Activated T-cell treated with anti-CD3 and anti-CD28 coated beads for 48 hours (primary cell): ENCODE data around the gene MAL.

ENCODE experiments used
- DNase-seq: peaks from one replicate; pipeline ENCODE4 v3.0.0-alpha.2; 2020; ENCODE audit warnings: low read depth

Gene MAL

GRCh38 chr2:95016616-95017015 lies 8.9 kb upstream of the MAL start:
- no peak for DNase-seq

GRCh38 chr2:95017071-95017501 lies 8.4 kb upstream of the MAL start:
- DNase-seq, result no peak

- DNase-seq, result no peak
These were observed 7.7 kb upstream of the MAL start for GRCh38 chr2:95017836-95018235.

GRCh38 chr2:95018301-95018700 lies 7.2 kb upstream of the MAL start:
- no peak for DNase-seq

- DNase-seq, result no peak
These were observed 6.5 kb upstream of the MAL start for GRCh38 chr2:95018861-95019550.

- DNase-seq, result no peak
These were observed 5.9 kb upstream of the MAL start for GRCh38 chr2:95019572-95019971.

GRCh38 chr2:95020275-95021022 lies 5.1 kb upstream of the MAL start:
- DNase-seq, result no peak

- no peak for DNase-seq
These were observed 4.5 kb upstream of the MAL start for GRCh38 chr2:95021023-95021416.

GRCh38 chr2:95021847-95022246 lies 3.7 kb upstream of the MAL start:
- no peak for DNase-seq

- DNase-seq, result peak; percentile 83
These were observed 2.9 kb upstream of the MAL start for GRCh38 chr2:95022309-95023221.

GRCh38 chr2:95023222-95023597 lies 2.3 kb upstream of the MAL start:
- no peak for DNase-seq

- DNase-seq, result no peak
These were observed 1.1 kb upstream of the MAL start for GRCh38 chr2:95024371-95024770.

- DNase-seq, result no peak
These were observed 525 bp upstream of the MAL start for GRCh38 chr2:95024960-95025405.

- no peak for DNase-seq
These were observed 1.2 kb downstream of the MAL start for GRCh38 chr2:95026471-95027368.

GRCh38 chr2:95027369-95027720 lies 1.8 kb downstream of the MAL start:
- no peak for DNase-seq

- DNase-seq, result no peak
These were observed 4.4 kb downstream of the MAL start for GRCh38 chr2:95029898-95030341.

GRCh38 chr2:95030496-95030895 lies 5.0 kb downstream of the MAL start:
- DNase-seq, result no peak

GRCh38 chr2:95031076-95031725 lies 5.7 kb downstream of the MAL start:
- no peak for DNase-seq

GRCh38 chr2:95031726-95032116 lies 6.2 kb downstream of the MAL start:
- DNase-seq, result no peak

GRCh38 chr2:95032341-95032740 lies 6.8 kb downstream of the MAL start:
- no peak for DNase-seq
